OCI-LY3 (cell line): Measurements from ENCODE around the gene PLP1.

ENCODE experiments used
- EZH2phosphoT487 ChIP-seq: fragments of 200-600 bp; shearing (Covaris generic); IDR thresholded peaks from 2 replicates; pipeline ENCODE4 v1.6.1; 2018; ENCODE audit warnings: antibody characterized with exemption, mixed run types, low read depth
- TF ChIP-seq, protein P1 (sequence below): fragments of 200-600, 300-600 bp; sonication (generic); IDR thresholded peaks from 2 replicates; pipeline ENCODE4 v1.5.1; 2014; ENCODE audit warnings: antibody characterized with exemption, low read length, low read depth

DNA sequence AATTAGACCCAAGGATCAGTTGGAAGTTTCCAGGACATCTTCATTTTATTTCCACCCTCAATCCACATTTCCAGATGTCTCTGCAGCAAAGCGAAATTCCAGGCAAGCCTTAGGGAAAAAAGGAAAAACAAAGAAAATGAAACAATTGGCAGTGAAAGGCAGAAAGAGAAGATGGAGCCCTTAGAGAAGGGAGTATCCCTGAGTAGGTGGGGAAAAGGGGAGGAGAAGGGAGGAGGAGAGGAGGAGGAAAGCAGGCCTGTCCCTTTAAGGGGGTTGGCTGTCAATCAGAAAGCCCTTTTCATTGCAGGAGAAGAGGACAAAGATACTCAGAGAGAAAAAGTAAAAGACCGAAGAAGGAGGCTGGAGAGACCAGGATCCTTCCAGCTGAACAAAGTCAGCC lies at the start of gene PLP1:
- TF ChIP-seq, protein P1, sequence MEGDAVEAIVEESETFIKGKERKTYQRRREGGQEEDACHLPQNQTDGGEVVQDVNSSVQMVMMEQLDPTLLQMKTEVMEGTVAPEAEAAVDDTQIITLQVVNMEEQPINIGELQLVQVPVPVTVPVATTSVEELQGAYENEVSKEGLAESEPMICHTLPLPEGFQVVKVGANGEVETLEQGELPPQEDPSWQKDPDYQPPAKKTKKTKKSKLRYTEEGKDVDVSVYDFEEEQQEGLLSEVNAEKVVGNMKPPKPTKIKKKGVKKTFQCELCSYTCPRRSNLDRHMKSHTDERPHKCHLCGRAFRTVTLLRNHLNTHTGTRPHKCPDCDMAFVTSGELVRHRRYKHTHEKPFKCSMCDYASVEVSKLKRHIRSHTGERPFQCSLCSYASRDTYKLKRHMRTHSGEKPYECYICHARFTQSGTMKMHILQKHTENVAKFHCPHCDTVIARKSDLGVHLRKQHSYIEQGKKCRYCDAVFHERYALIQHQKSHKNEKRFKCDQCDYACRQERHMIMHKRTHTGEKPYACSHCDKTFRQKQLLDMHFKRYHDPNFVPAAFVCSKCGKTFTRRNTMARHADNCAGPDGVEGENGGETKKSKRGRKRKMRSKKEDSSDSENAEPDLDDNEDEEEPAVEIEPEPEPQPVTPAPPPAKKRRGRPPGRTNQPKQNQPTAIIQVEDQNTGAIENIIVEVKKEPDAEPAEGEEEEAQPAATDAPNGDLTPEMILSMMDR = no peak
- no peak for TF ChIP-seq EZH2phosphoT487
